Endothelial cell of umbilical vein (primary cell): Measurements from ENCODE around the gene TMPRSS13. TPM values are rescaled to one million over a fixed set of nuclear protein-coding genes. Genes with fewer than 3 reads are reported as not detected.

Experiments used
- BruUV-seq: library from RNA; stranded (reverse); fragments of 400-500 nt; replicated peaks from 2 replicates; lab custom pipeline; 2021; lab: Mats Ljungman, UMichigan
- CTCF ChIA-PET: fragments of 300-600, 350-600 bp; sonication (Branson Sonifier 250); formaldehyde crosslinking; loops from one replicate; lab custom pipeline; 2021; ENCODE audit warnings: antibody characterized with exemption, inconsistent platforms; lab: Charles Lee
- POLR2A ChIA-PET: fragments of 300-600, 350-600 bp; sonication (Branson Sonifier 250); formaldehyde crosslinking; loops from one replicate; lab custom pipeline; 2021; ENCODE audit warnings: antibody characterized with exemption, inconsistent platforms; lab: Charles Lee
- DNase-seq: peaks from one replicate; pipeline ENCODE4 v3.0.0-alpha.2; 2011; ENCODE audit warnings: low read depth, low spot score
- FAIRE-seq: peaks from 2 replicates; lab custom pipeline; 2011; peaks lifted over from hg19 to GRCh38; lab: Jason Lieb, UNC
- H2AFZ ChIP-seq: 2 replicates; pipeline ENCODE4 v1.6.0; 2012; ENCODE audit warnings: low read depth, low read length, control low read depth, inconsistent platforms
- H3K27ac ChIP-seq: 2 replicates; pipeline ENCODE4 v1.5.1; 2011; ENCODE audit warnings: low read depth, mild to moderate bottlenecking, control low read depth, low read length, moderate library complexity; ENCODE audit not compliant: insufficient read depth
- H3K27me3 ChIP-seq, 2 experiments: 2 replicates each; pipeline versions ENCODE4 v1.6.0 to v1.6.1; 2011; ENCODE audit warnings: low read length in 2 of 2, mixed read lengths in 1 of 2; ENCODE audit not compliant: control insufficient read depth in 2 of 2, insufficient read depth in 2 of 2
- H3K36me3 ChIP-seq, 2 experiments: 2 replicates in 1 of 2; 3 replicates in 1 of 2; pipeline ENCODE4 v1.5.1; 2011; ENCODE audit warnings: low read length in 2 of 2, mild to moderate bottlenecking in 1 of 2, moderate library complexity in 1 of 2; ENCODE audit not compliant: control insufficient read depth in 2 of 2, insufficient read depth in 2 of 2; ENCODE audit errors: extremely low read depth in 1 of 2
- H3K4me1 ChIP-seq: 3 replicates; pipeline ENCODE4 v1.5.1; 2011; ENCODE audit warnings: mild to moderate bottlenecking, low read length; ENCODE audit not compliant: control insufficient read depth, insufficient read depth; ENCODE audit errors: extremely low read depth
- H3K4me2 ChIP-seq: 2 replicates; pipeline ENCODE4 v1.6.1; 2011; ENCODE audit warnings: low read length, control low read depth, mixed read lengths; ENCODE audit not compliant: insufficient read depth
- H3K4me3 ChIP-seq, 3 experiments: fragments of 200-600 bp in 1 of 3; sonication (generic), shearing (Covaris generic) in 1 of 3; replicated peaks in 1 of 3; 2 replicates each; pipeline ENCODE4 v1.5.1; 2011 to 2016; ENCODE audit warnings: control low read depth in 3 of 3, low read length in 3 of 3, mild to moderate bottlenecking in 2 of 3, inconsistent platforms in 1 of 3, low read depth in 1 of 3, moderate library complexity in 1 of 3; ENCODE audit not compliant: insufficient read depth in 1 of 3
- H3K79me2 ChIP-seq: 2 replicates; pipeline ENCODE4 v1.6.0; 2012; ENCODE audit warnings: low read length, inconsistent platforms; ENCODE audit not compliant: control insufficient read depth, insufficient read depth
- H3K9ac ChIP-seq: replicated peaks from 2 replicates; pipeline ENCODE3; 2011; ENCODE audit warnings: low read length, control low read depth; ENCODE audit not compliant: insufficient read depth; ENCODE audit errors: extremely low read depth
- H3K9me1 ChIP-seq: replicated peaks from 3 replicates; pipeline ENCODE4 v1.6.0; 2011; ENCODE audit warnings: mild to moderate bottlenecking, low read length; ENCODE audit not compliant: control insufficient read depth, insufficient read depth; ENCODE audit errors: extremely low read depth
- H3K9me3 ChIP-seq: replicated peaks from 2 replicates; pipeline ENCODE4 v1.5.1; 2012; ENCODE audit warnings: low read length, inconsistent platforms; ENCODE audit not compliant: control insufficient read depth, insufficient read depth
- H4K20me1 ChIP-seq: replicated peaks from 2 replicates; pipeline ENCODE3; 2011; ENCODE audit warnings: mild to moderate bottlenecking, low read length; ENCODE audit not compliant: control insufficient read depth, insufficient read depth; ENCODE audit errors: extremely low read depth
- EZH2 ChIP-seq: IDR thresholded peaks from 2 replicates; pipeline ENCODE4 v1.6.1; 2012; ENCODE audit warnings: borderline replicate concordance, low read depth, mild to moderate bottlenecking, moderate library complexity, low read length, inconsistent platforms; ENCODE audit not compliant: severe bottlenecking
- FOS ChIP-seq: IDR thresholded peaks from 2 replicates; pipeline ENCODE4 v1.6.1; 2011; ENCODE audit warnings: mild to moderate bottlenecking, low read length, moderate library complexity, borderline replicate concordance; ENCODE audit not compliant: insufficient read depth
- GATA2 ChIP-seq: IDR thresholded peaks from 2 replicates; pipeline ENCODE4 v1.7.0; 2011; ENCODE audit warnings: low read depth, mild to moderate bottlenecking, moderate library complexity, mixed read lengths, low read length; ENCODE audit not compliant: insufficient read length, insufficient read depth
- JUN ChIP-seq: IDR thresholded peaks from 2 replicates; pipeline ENCODE4 v1.6.1; 2011; ENCODE audit warnings: borderline replicate concordance, low read depth; ENCODE audit not compliant: insufficient read length, insufficient read depth
- MYC ChIP-seq: IDR thresholded peaks from one replicate; pipeline ENCODE4 v1.6.1; 2011; ENCODE audit warnings: mild to moderate bottlenecking, low read depth, low read length
- POLR2A ChIP-seq: IDR thresholded peaks from 2 replicates; pipeline ENCODE4 v1.6.1; 2012; ENCODE audit warnings: low read depth, mild to moderate bottlenecking, control low read depth, low read length
- POLR2AphosphoS5 ChIP-seq: IDR thresholded peaks from 2 replicates; pipeline ENCODE4 v1.6.1; 2012; ENCODE audit warnings: low read depth, mild to moderate bottlenecking, control low read depth, low read length, moderate library complexity; ENCODE audit not compliant: insufficient read depth
- dilution Hi-C: fragments of 300-500 bp; cut with MboI; formaldehyde crosslinking; loops from one replicate; pipeline ENCODE4 v1.15.0; 2019; ENCODE audit warnings: low sequenced_read_pairs; ENCODE audit not compliant: extremely low pct_ligation_motif_present
- intact Hi-C: fragments of 100-400 bp; cut with micrococcal nuclease; formaldehyde crosslinking; loops from one replicate; pipeline ENCODE4 v1.10.0; 2022
- polyA plus RNA-seq, 4 experiments: library from polyadenylated mRNA; depleted of rRNA in 3 of 4; stranded (reverse) in 3 of 4; unstranded in 1 of 4; fragments of >200 nt; gene quantifications; 2 replicates each; pipeline versions ENCODE4 v1.2.1 to v1.2.3, GENCODE V29; 2011 to 2012; ENCODE audit warnings: missing spikeins in 1 of 4
- total RNA-seq: library from RNA; stranded (reverse); gene quantifications from 2 replicates; pipeline ENCODE4 v1.2.3, GENCODE V29; 2021
- TF ChIP-seq, protein P1 (sequence below): IDR thresholded peaks from 2 replicates; pipeline ENCODE4 v1.6.1; 2011; ENCODE audit not compliant: insufficient read depth, insufficient read length
- TF ChIP-seq, protein P2 (sequence below), 2 donors: IDR thresholded peaks; 1 replicate in 1 of 2; 2 replicates in 1 of 2; pipeline ENCODE4 v1.5.1; 2011; ENCODE audit warnings: low read length in 2 of 2, mild to moderate bottlenecking in 2 of 2, moderate library complexity in 2 of 2, control low read depth in 1 of 2, inconsistent platforms in 1 of 2, low read depth in 1 of 2; ENCODE audit not compliant: insufficient read depth in 1 of 2; ENCODE audit errors: extremely low read depth in 1 of 2

Gene TMPRSS13
- total and polyA plus RNA-seq, 2 donors (not counting 3 experiments of a cell fraction or from before 2014, with no cell fraction given), result 0.22 to 0.46 TPM

DNA sequence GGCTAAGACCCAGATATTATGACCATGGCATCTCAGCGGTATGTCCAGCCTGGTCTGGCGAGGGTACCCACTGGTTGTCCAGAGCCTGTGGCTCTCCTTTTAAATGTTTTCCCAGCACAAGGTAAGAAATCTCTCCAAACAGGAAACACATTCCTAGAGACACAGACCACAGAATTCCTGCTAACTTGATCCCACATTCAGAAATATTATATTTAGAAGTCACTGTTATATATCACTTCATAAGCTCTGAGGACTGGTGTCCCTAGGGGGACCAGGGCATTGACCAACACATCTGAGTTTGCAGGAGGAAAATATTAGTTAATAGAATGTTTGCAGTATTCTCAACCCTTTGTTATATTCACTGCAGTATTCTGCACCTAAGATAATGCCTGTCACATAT is 23.1 kb downstream of the TMPRSS13 start:
- peaks cover 5% of the 10 kb centered on the region for H3K4me1 ChIP-seq
- intact Hi-C loops, result no loop called here
- POLR2A ChIA-PET, result no interaction called here

DNA sequence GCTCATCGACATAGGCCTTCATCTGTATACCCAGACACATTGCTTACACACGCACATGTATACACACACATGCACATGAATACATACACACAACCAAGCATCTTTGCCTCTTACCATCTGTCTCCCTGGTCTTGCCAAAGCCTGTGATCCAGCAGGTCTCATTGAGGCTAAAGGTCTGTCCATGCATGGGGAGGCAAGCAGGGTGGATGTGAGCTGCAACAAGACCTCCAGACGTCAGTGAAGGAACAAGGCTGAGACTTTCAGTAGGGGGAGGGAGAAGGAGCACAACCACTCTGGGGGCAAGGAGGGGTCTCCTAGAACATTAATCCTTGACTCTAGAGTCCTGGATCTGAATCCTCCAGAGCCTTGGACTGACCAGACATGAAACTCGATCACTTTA is 23.7 kb downstream of the TMPRSS13 start:
- CTCF ChIA-PET, result interaction anchor here (0.7 to 2.9 kb wide), 12 partner anchors 14 to 97 kb away, joined by 3 to 46 read pairs (median 10); no protein-coding TSS in a partner anchor
- Histone ChIP-seq H3K4me2 (no peak overlapping the region), H2AFZ (no peak overlapping the region), H3K9ac (no peak overlapping the region), H3K27me3 (no peaks in the 10 kb centered on the region), H3K4me3 (no peak overlapping the region), H3K4me1 (peaks cover 5% of the 10 kb centered on the region), H3K9me1 (no peaks in the 10 kb centered on the region), H3K36me3 (no peaks in the 10 kb centered on the region), H3K79me2 (no peaks in the 10 kb centered on the region), H3K9me3 (no peaks in the 10 kb centered on the region), H4K20me1 (no peaks in the 10 kb centered on the region), H3K27ac (no peak overlapping the region)
- POLR2A ChIA-PET, result no interaction called here
- dilution Hi-C loops (no loop called here), intact Hi-C loops (no loop called here)
- TF ChIP-seq MYC (no peak), POLR2AphosphoS5 (no peak), FOS (no peak), POLR2A (no peak), EZH2 (no peak), GATA2 (no peak), JUN (no peak)
- TF ChIP-seq, protein P1, sequence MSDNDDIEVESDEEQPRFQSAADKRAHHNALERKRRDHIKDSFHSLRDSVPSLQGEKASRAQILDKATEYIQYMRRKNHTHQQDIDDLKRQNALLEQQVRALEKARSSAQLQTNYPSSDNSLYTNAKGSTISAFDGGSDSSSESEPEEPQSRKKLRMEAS, result no peak
- TF ChIP-seq, protein P2, sequence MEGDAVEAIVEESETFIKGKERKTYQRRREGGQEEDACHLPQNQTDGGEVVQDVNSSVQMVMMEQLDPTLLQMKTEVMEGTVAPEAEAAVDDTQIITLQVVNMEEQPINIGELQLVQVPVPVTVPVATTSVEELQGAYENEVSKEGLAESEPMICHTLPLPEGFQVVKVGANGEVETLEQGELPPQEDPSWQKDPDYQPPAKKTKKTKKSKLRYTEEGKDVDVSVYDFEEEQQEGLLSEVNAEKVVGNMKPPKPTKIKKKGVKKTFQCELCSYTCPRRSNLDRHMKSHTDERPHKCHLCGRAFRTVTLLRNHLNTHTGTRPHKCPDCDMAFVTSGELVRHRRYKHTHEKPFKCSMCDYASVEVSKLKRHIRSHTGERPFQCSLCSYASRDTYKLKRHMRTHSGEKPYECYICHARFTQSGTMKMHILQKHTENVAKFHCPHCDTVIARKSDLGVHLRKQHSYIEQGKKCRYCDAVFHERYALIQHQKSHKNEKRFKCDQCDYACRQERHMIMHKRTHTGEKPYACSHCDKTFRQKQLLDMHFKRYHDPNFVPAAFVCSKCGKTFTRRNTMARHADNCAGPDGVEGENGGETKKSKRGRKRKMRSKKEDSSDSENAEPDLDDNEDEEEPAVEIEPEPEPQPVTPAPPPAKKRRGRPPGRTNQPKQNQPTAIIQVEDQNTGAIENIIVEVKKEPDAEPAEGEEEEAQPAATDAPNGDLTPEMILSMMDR (IDR thresholded peaks at IDR 0.05; ENCODE audit: extremely low read depth in 1 of 2, insufficient read depth in 1 of 2, low read depth in 1 of 2, low read length in 2 of 2), result no peak
- DNase-seq, result no peak
- no TSS peak for BruUV-seq
- FAIRE-seq, result no peak

More for the DNA sequence above, 23.1 kb downstream of the TMPRSS13 start:
- Histone ChIP-seq H3K4me2 (no peak overlapping the region), H3K9me3 (no peaks in the 10 kb centered on the region), H3K27ac (no peak overlapping the region), H3K9me1 (no peaks in the 10 kb centered on the region), H2AFZ (no peak overlapping the region), H4K20me1 (no peaks in the 10 kb centered on the region), H3K9ac (no peak overlapping the region), H3K36me3 (no peaks in the 10 kb centered on the region), H3K27me3 (no peaks in the 10 kb centered on the region), H3K79me2 (no peaks in the 10 kb centered on the region), H3K4me3 (no peak overlapping the region)
- CTCF ChIA-PET, result interaction anchor here (0.8 to 2.9 kb wide), 4 partner anchors 41 to 88 kb away, joined by 3 to 21 read pairs (median 4); no protein-coding TSS in a partner anchor
- no TSS peak for BruUV-seq
- dilution Hi-C loops, result no loop called here
- FAIRE-seq, result no peak
- TF ChIP-seq, protein P2 (IDR thresholded peaks at IDR 0.05; ENCODE audit: extremely low read depth in 1 of 2, insufficient read depth in 1 of 2, low read depth in 1 of 2, low read length in 2 of 2), result no peak
- no peak for DNase-seq
